Breast epithelium (tissue), 4 donors: ENCODE measurements around the gene BNIP2. TPM values are rescaled to one million over a fixed set of nuclear protein-coding genes. Genes with fewer than 3 reads are reported as not detected.
"Not testable (repeated sequence)": the region's sequence is repeated elsewhere in the genome, so short reads cannot be mapped to it uniquely, and the experiment has no call there.

Experiments used
- DNase-seq, 2 donors: peaks; one replicate each; pipeline ENCODE4 v3.0.0-alpha.2; 2019; ENCODE audit warnings: low spot score in 2 of 2
- H3K27ac ChIP-seq, 2 donors: fragments of 200-600 bp; sonication (generic) in 1 of 2; one replicate each; pipeline ENCODE4 v1.5.1; 2016 to 2019; ENCODE audit warnings: mild to moderate bottlenecking in 1 of 2
- H3K27me3 ChIP-seq, 2 donors: fragments of 200-600 bp; sonication (generic) in 1 of 2; one replicate each; pipeline versions ENCODE4 v1.5.1 to v1.6.0; 2017 to 2019; ENCODE audit warnings: control low read depth in 1 of 2, mild to moderate bottlenecking in 1 of 2
- H3K36me3 ChIP-seq: fragments of 200-600 bp; one replicate; pipeline ENCODE4 v1.5.1; 2019
- H3K4me1 ChIP-seq, 2 donors: fragments of 200-600 bp; sonication (generic); one replicate each; pipeline ENCODE4 v1.5.1; 2016 to 2019; ENCODE audit warnings: control low read depth in 1 of 2
- H3K4me3 ChIP-seq, 3 donors: fragments of 200-600 bp; sonication (generic); 1 replicate in 2 of 3; 2 replicates in 1 of 3; pipeline ENCODE4 v1.5.1; 2016 to 2019; ENCODE audit warnings: mild to moderate bottlenecking in 3 of 3, moderate library complexity in 2 of 3
- H3K9me3 ChIP-seq, 2 donors: fragments of 200-600 bp; sonication (generic) in 1 of 2; one replicate each; pipeline ENCODE4 v1.5.1; 2016 to 2019; ENCODE audit warnings: control low read depth in 1 of 2
- CTCF ChIP-seq, 3 donors: fragments of 450-650 bp; IDR thresholded peaks; one replicate each; pipeline ENCODE4 v1.5.1; 2016 to 2017; ENCODE audit warnings: antibody characterized with exemption in 3 of 3, mild to moderate bottlenecking in 3 of 3, moderate library complexity in 3 of 3
- POLR2A ChIP-seq: fragments of 450-650 bp; IDR thresholded peaks from one replicate; pipeline ENCODE4 v1.6.1; 2016; ENCODE audit warnings: antibody characterized with exemption, mild to moderate bottlenecking, moderate library complexity
- POLR2AphosphoS5 ChIP-seq, 3 donors: sonication (generic); formaldehyde crosslinking; IDR thresholded peaks; one replicate each; pipeline ENCODE4 v1.6.1; 2017; ENCODE audit warnings: antibody characterized with exemption in 3 of 3
- intact Hi-C: fragments of 100-400 bp; cut with DNase I; formaldehyde crosslinking; loops from one replicate; pipeline ENCODE4 v1.15.1; 2023; ENCODE audit warnings: low total_unique reads
- total RNA-seq, 3 donors: library from RNA; depleted of rRNA; stranded (reverse); fragments of >200 nt; gene quantifications; one replicate each; pipeline ENCODE4 v1.1.0, GENCODE V29; 2016

Gene BNIP2
- total RNA-seq, 3 donors from 2014 or later = 167 TPM

GRCh38 chr15:59707619-59708018 is 18.5 kb upstream of the BNIP2 start:
- no peaks in the 10 kb centered on the region for H3K4me1 ChIP-seq
- H3K27ac ChIP-seq = no peak overlapping the region
- TF ChIP-seq POLR2A (no peak), POLR2AphosphoS5 (IDR thresholded peaks at IDR 0.05) (no peak), CTCF (IDR thresholded peaks at IDR 0.05) (no peak)
- H3K27me3 ChIP-seq = no peaks in the 10 kb centered on the region
- no peak overlapping the region for H3K4me3 ChIP-seq
- H3K9me3 ChIP-seq = no peaks in the 10 kb centered on the region
- H3K36me3 ChIP-seq = no peaks in the 10 kb centered on the region
- DNase-seq = no peak
- intact Hi-C loops = no loop called here

- H3K27me3 ChIP-seq = no peaks in the 10 kb centered on the region
Observed at GRCh38 chr15:59703979-59704796, 15.1 kb upstream of the BNIP2 start.

GRCh38 chr15:59702351-59702750 is 13.2 kb upstream of the BNIP2 start:
- H3K36me3 ChIP-seq = no peaks in the 10 kb centered on the region
- intact Hi-C loops = no loop called here
- H3K9me3 ChIP-seq = no peaks in the 10 kb centered on the region
- H3K4me3 ChIP-seq = no peak overlapping the region
- no peak for TF ChIP-seq CTCF (IDR thresholded peaks at IDR 0.05)
- TF ChIP-seq POLR2A = no peak
- no peak for TF ChIP-seq POLR2AphosphoS5 (IDR thresholded peaks at IDR 0.05)
- no peaks in the 10 kb centered on the region for H3K27me3 ChIP-seq
- no peaks in the 10 kb centered on the region for H3K4me1 ChIP-seq
- no peak overlapping the region for H3K27ac ChIP-seq
- DNase-seq = no peak

More at GRCh38 chr15:59703979-59704796, 15.1 kb upstream of the BNIP2 start:
- Histone ChIP-seq H3K36me3 (no peaks in the 10 kb centered on the region), H3K27ac (no peak overlapping the region), H3K4me1 (no peaks in the 10 kb centered on the region), H3K9me3 (no peaks in the 10 kb centered on the region), H3K4me3 (no peak overlapping the region)
- no peak for TF ChIP-seq POLR2A
- TF ChIP-seq POLR2AphosphoS5 (IDR thresholded peaks at IDR 0.05) = no peak
- intact Hi-C loops = no loop called here
- no peak for DNase-seq

GRCh38 chr15:59701880-59702279 is 12.8 kb upstream of the BNIP2 start:
- no peaks in the 10 kb centered on the region for H3K27me3 ChIP-seq
- H3K4me3 ChIP-seq = no peak overlapping the region
- TF ChIP-seq POLR2A = no peak
- H3K27ac ChIP-seq = no peak overlapping the region
- no peaks in the 10 kb centered on the region for H3K36me3 ChIP-seq
- H3K4me1 ChIP-seq = no peaks in the 10 kb centered on the region
- H3K9me3 ChIP-seq = no peaks in the 10 kb centered on the region
- intact Hi-C loops = no loop called here
- no peak for DNase-seq

- TF ChIP-seq POLR2AphosphoS5 (IDR thresholded peaks at IDR 0.05) (no peak), CTCF (IDR thresholded peaks at IDR 0.05) (no peak), POLR2A (no peak)
- no peaks in the 10 kb centered on the region for H3K4me1 ChIP-seq
- no peak overlapping the region for H3K27ac ChIP-seq
- H3K9me3 ChIP-seq = no peaks in the 10 kb centered on the region
- intact Hi-C loops = no loop called here
- H3K4me3 ChIP-seq = no peak overlapping the region
- DNase-seq = no peak
- no peaks in the 10 kb centered on the region for H3K36me3 ChIP-seq
- H3K27me3 ChIP-seq = no peaks in the 10 kb centered on the region
Observed at GRCh38 chr15:59699810-59700431, 10.8 kb upstream of the BNIP2 start.

GRCh38 chr15:59698065-59698464 is 8.9 kb upstream of the BNIP2 start:
- H3K9me3 ChIP-seq, H3K27ac ChIP-seq, H3K27me3 ChIP-seq, DNase-seq, H3K4me1 ChIP-seq, intact Hi-C loops, H3K4me3 ChIP-seq, H3K36me3 ChIP-seq: not testable (repeated sequence)
